ENCODE measurements around the gene C5orf63.

DNA sequence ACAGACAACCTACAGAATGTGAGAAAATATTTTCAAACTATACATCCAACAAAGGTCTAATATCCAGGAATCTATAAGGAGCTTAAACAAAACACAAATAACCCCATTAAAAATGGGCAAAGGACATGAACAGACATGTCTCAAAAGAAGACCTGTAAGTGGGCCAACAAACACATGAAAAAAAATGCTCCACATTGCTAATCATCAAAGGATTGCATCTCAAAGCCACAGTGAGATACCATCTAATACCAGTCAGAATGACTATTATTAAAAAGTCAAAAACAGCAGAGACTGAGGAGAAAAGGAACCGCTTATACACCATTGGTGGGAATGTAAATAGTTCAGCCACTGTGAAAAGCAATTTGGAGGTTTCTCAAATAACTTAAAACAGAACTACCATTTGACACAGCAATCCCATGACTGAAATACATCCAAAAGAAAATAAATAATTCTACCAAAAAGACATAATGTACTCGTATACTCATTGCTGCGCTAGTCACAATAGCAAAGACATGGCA is 39.1 kb upstream of the C5orf63 start:
- TF ChIP-seq CTCF (IDR thresholded peaks at IDR 0.05) (no peak), POLR2A (IDR thresholded peaks at IDR 0.05) (no peak)
